Right atrium auricular region (tissue), 2 donors: ENCODE results near the gene HBS1L. TPM values are rescaled to one million over a fixed set of nuclear protein-coding genes. Genes with fewer than 3 reads are reported as not detected.

Experiments
- DNase-seq: peaks from one replicate; pipeline ENCODE4 v3.0.0-alpha.2; 2019; ENCODE audit warnings: low spot score
- H3K27ac ChIP-seq, 2 donors: fragments of 200-600 bp; sonication (generic); 1 replicate in 1 of 2; 2 replicates in 1 of 2; pipeline ENCODE4 v1.5.1; 2016 to 2019
- H3K27me3 ChIP-seq, 2 donors: fragments of 200-600 bp; sonication (generic); one replicate each; pipeline versions ENCODE4 v1.5.1 to v1.6.0; 2017 to 2019
- H3K36me3 ChIP-seq: fragments of 200-600 bp; sonication (generic); one replicate; pipeline ENCODE4 v1.5.1; 2016
- H3K4me1 ChIP-seq, 2 donors: fragments of 200-600 bp; sonication (generic); one replicate each; pipeline versions ENCODE4 v1.5.1 to v1.6.0; 2017 to 2019
- H3K4me3 ChIP-seq, 2 donors: fragments of 200-600 bp; sonication (generic); 1 replicate in 1 of 2; 2 replicates in 1 of 2; pipeline ENCODE4 v1.5.1; 2017 to 2019; ENCODE audit warnings: mild to moderate bottlenecking in 1 of 2, moderate library complexity in 1 of 2
- H3K9me3 ChIP-seq, 2 donors: fragments of 200-600 bp; sonication (generic); one replicate each; pipeline ENCODE4 v1.5.1; 2019
- total RNA-seq, 2 donors: library from RNA; depleted of rRNA; stranded (reverse); fragments of >200 nt; gene quantifications; one replicate each; pipeline ENCODE4 v1.1.0, GENCODE V29; 2016
- TF ChIP-seq, protein P1 (sequence below), 2 donors: fragments of 200-600 bp; sonication (generic); IDR thresholded peaks; one replicate each; pipeline ENCODE4 v1.5.1; 2019; ENCODE audit warnings: antibody characterized with exemption in 2 of 2

The HBS1L gene
- total RNA-seq, 2 donors from 2014 or later: 42.9 to 60.4 TPM

- Histone ChIP-seq H3K4me3 (no peak overlapping the region), H3K27me3 (no peaks in the 10 kb centered on the region), H3K9me3 (no peaks in the 10 kb centered on the region), H3K36me3 (no peaks in the 10 kb centered on the region), H3K4me1 (no peaks in the 10 kb centered on the region), H3K27ac (no peak overlapping the region)
- TF ChIP-seq, protein P1, sequence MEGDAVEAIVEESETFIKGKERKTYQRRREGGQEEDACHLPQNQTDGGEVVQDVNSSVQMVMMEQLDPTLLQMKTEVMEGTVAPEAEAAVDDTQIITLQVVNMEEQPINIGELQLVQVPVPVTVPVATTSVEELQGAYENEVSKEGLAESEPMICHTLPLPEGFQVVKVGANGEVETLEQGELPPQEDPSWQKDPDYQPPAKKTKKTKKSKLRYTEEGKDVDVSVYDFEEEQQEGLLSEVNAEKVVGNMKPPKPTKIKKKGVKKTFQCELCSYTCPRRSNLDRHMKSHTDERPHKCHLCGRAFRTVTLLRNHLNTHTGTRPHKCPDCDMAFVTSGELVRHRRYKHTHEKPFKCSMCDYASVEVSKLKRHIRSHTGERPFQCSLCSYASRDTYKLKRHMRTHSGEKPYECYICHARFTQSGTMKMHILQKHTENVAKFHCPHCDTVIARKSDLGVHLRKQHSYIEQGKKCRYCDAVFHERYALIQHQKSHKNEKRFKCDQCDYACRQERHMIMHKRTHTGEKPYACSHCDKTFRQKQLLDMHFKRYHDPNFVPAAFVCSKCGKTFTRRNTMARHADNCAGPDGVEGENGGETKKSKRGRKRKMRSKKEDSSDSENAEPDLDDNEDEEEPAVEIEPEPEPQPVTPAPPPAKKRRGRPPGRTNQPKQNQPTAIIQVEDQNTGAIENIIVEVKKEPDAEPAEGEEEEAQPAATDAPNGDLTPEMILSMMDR (IDR thresholded peaks at IDR 0.05): no peak
- DNase-seq: no peak
Observed at GRCh38 chr6:135095716-135096115, 41.1 kb upstream of the HBS1L start.

- TF ChIP-seq, protein P1 (IDR thresholded peaks at IDR 0.05): no peak
- DNase-seq: no peak
Observed at GRCh38 chr6:135094403-135094821, 39.8 kb upstream of the HBS1L start.

GRCh38 chr6:135093578-135093977, 39.0 kb upstream of the HBS1L start:
- DNase-seq: no peak
- Histone ChIP-seq H3K27me3 (no peaks in the 10 kb centered on the region), H3K4me1 (no peaks in the 10 kb centered on the region), H3K4me3 (no peak overlapping the region), H3K27ac (no peak overlapping the region), H3K36me3 (no peaks in the 10 kb centered on the region), H3K9me3 (no peaks in the 10 kb centered on the region)
- TF ChIP-seq, protein P1 (IDR thresholded peaks at IDR 0.05): no peak

More at GRCh38 chr6:135094403-135094821, 39.8 kb upstream of the HBS1L start:
- Histone ChIP-seq H3K4me3 (no peak overlapping the region), H3K4me1 (no peaks in the 10 kb centered on the region), H3K36me3 (no peaks in the 10 kb centered on the region), H3K27me3 (no peaks in the 10 kb centered on the region), H3K27ac (no peak overlapping the region), H3K9me3 (no peaks in the 10 kb centered on the region)

DNA sequence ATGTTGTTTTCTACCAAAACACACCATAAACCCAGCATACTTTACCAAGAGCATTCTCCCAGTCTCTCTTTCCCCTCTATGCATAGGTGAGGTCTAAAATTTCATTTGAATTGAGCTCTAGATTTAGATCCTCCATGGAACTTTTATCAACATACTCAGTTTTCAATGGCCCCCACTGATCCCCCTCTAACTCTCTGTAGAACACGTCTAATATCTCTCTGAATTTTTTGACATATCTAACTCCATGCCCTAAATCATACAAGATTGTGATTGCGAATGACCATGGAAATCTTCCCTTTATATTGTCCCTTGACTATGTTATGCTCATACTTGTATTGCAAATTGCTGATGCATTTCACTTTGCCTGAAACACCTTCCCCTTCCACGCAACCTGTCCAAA, 38.1 kb upstream of the HBS1L start:
- Histone ChIP-seq H3K4me1 (no peaks in the 10 kb centered on the region), H3K4me3 (no peak overlapping the region), H3K27ac (no peak overlapping the region), H3K27me3 (no peaks in the 10 kb centered on the region), H3K9me3 (no peaks in the 10 kb centered on the region), H3K36me3 (no peaks in the 10 kb centered on the region)
- DNase-seq: no peak
- TF ChIP-seq, protein P1 (IDR thresholded peaks at IDR 0.05): no peak

GRCh38 chr6:135090819-135091218, 36.2 kb upstream of the HBS1L start:
- no peaks in the 10 kb centered on the region for H3K9me3 ChIP-seq
- no peaks in the 10 kb centered on the region for H3K4me1 ChIP-seq
- no peak overlapping the region for H3K27ac ChIP-seq
- no peaks in the 10 kb centered on the region for H3K36me3 ChIP-seq
- H3K4me3 ChIP-seq: no peak overlapping the region
- TF ChIP-seq, protein P1 (IDR thresholded peaks at IDR 0.05): no peak
- no peak for DNase-seq
- no peaks in the 10 kb centered on the region for H3K27me3 ChIP-seq

DNA sequence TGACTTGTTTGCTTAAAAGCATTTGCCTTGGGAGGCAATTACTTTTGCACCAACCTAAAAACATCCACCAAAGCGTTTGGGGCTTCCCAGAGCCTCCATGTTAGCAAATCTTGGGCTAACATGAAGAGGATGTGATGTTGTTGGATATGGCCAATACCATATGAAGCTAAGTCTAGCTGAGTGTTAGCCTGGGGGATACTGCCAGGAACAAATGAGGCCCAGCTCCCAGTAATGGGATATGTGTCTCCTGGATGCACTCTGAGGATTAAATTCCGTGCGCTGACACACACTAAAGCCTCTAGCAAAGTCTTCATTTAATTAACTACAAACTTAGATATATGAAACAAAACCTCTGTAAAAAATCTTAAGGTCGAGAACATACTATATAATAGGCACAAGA, 35.3 kb upstream of the HBS1L start:
- no peaks in the 10 kb centered on the region for H3K27me3 ChIP-seq
- no peak overlapping the region for H3K4me3 ChIP-seq
- no peaks in the 10 kb centered on the region for H3K4me1 ChIP-seq
- no peaks in the 10 kb centered on the region for H3K9me3 ChIP-seq
- DNase-seq: no peak
- TF ChIP-seq, protein P1 (IDR thresholded peaks at IDR 0.05): no peak
- H3K27ac ChIP-seq: no peak overlapping the region
- no peaks in the 10 kb centered on the region for H3K36me3 ChIP-seq
